Chondrocyte (in vitro differentiated cells): Measurements from ENCODE around the gene SGPL1. TPM values are rescaled to one million over a fixed set of nuclear protein-coding genes. Genes with fewer than 3 reads are reported as not detected.

ENCODE experiments used
- DNase-seq: peaks from one replicate; pipeline ENCODE4 v3.0.0; 2021; ENCODE audit warnings: mixed read lengths, low spot score
- H3K27ac Mint-ChIP-seq: one replicate; pipeline ENCODE4 v1.8.0; 2021; ENCODE audit warnings: mild to moderate bottlenecking, moderate library complexity, mixed read lengths; ENCODE audit not compliant: unreplicated experiment
- H3K27me3 Mint-ChIP-seq: 2 replicates; pipeline ENCODE4 v1.8.0; 2021; ENCODE audit warnings: low read depth, mixed read lengths
- H3K36me3 Mint-ChIP-seq: 2 replicates; pipeline ENCODE4 v1.8.0; 2021; ENCODE audit warnings: low read depth, mixed read lengths
- H3K4me1 Mint-ChIP-seq: 2 replicates; pipeline ENCODE4 v1.8.0; 2021; ENCODE audit warnings: low read depth, mild to moderate bottlenecking, mixed read lengths
- H3K4me3 Mint-ChIP-seq: one replicate; pipeline ENCODE4 v1.8.0; 2021; ENCODE audit warnings: mild to moderate bottlenecking, moderate library complexity, mixed read lengths; ENCODE audit not compliant: unreplicated experiment
- H3K9me3 Mint-ChIP-seq: 2 replicates; pipeline ENCODE4 v1.8.0; 2021; ENCODE audit warnings: low read depth, mixed read lengths
- CTCF ChIP-seq: fragments of 200-600 bp; sonication (generic); IDR thresholded peaks from 2 replicates; pipeline ENCODE4 v1.5.0; 2021; ENCODE audit warnings: antibody characterized with exemption, mild to moderate bottlenecking, moderate library complexity
- total RNA-seq: library from RNA; stranded (reverse); gene quantifications from 3 replicates; pipeline ENCODE4 v1.2.1, GENCODE V29; 2021

The SGPL1 gene
- total RNA-seq, 1 donor from 2014 or later, result 71.8 TPM

- no peak within 1 kb of the TSS for H3K4me3 Mint-ChIP-seq
- no peak for TF ChIP-seq CTCF
- peaks cover 5% of the 10 kb centered on the region for H3K9me3 Mint-ChIP-seq
- DNase-seq, result no peak
- peaks cover 5% of the 10 kb centered on the region for H3K4me1 Mint-ChIP-seq
- H3K27ac Mint-ChIP-seq, result no peak within 1 kb of the TSS
- H3K27me3 Mint-ChIP-seq, result peaks cover 2% of the 10 kb centered on the region
- no peaks in the 10 kb centered on the region for H3K36me3 Mint-ChIP-seq
Observed at GRCh38 chr10:70785190-70785589, 30.6 kb upstream of the SGPL1 start, which contains the start of gene TBATA. TBATA (minus strand) TSS chr10:70785377; CDS start chr10:70783379, 1,998 bp downstream.

- H3K27me3 Mint-ChIP-seq, result peaks cover 2% of the 10 kb centered on the region
- peak overlapping the region; percentile 6 for H3K27ac Mint-ChIP-seq
- TF ChIP-seq CTCF, result no peak
- no peak overlapping the region for H3K4me3 Mint-ChIP-seq
- H3K4me1 Mint-ChIP-seq, result peaks cover 5% of the 10 kb centered on the region
- no peaks in the 10 kb centered on the region for H3K36me3 Mint-ChIP-seq
- no peak for DNase-seq
- H3K9me3 Mint-ChIP-seq, result peaks cover 5% of the 10 kb centered on the region
Observed at GRCh38 chr10:70786799-70787415, 28.8 kb upstream of the SGPL1 start.

- peaks cover 9% of the 10 kb centered on the region for H3K9me3 Mint-ChIP-seq
- H3K36me3 Mint-ChIP-seq, result peaks cover 2% of the 10 kb centered on the region
- peaks cover 2% of the 10 kb centered on the region for H3K27me3 Mint-ChIP-seq
- H3K4me3 Mint-ChIP-seq, result no peak overlapping the region
- peaks cover 5% of the 10 kb centered on the region for H3K4me1 Mint-ChIP-seq
- no peak overlapping the region for H3K27ac Mint-ChIP-seq
- TF ChIP-seq CTCF, result no peak
- no peak for DNase-seq
Observed at GRCh38 chr10:70791386-70792039, 24.2 kb upstream of the SGPL1 start.

GRCh38 chr10:70795613-70796012, 20.1 kb upstream of the SGPL1 start:
- no peak overlapping the region for H3K27ac Mint-ChIP-seq
- TF ChIP-seq CTCF, result no peak
- DNase-seq, result no peak
- H3K27me3 Mint-ChIP-seq, result peaks cover 12% of the 10 kb centered on the region
- peaks cover 7% of the 10 kb centered on the region for H3K36me3 Mint-ChIP-seq
- peaks cover 13% of the 10 kb centered on the region for H3K9me3 Mint-ChIP-seq
- no peaks in the 10 kb centered on the region for H3K4me1 Mint-ChIP-seq
- H3K4me3 Mint-ChIP-seq, result no peak overlapping the region

- H3K27ac Mint-ChIP-seq, result no peak overlapping the region
- TF ChIP-seq CTCF, result no peak
- no peak for DNase-seq
- peaks cover 9% of the 10 kb centered on the region for H3K36me3 Mint-ChIP-seq
- H3K9me3 Mint-ChIP-seq, result peaks cover 13% of the 10 kb centered on the region
- H3K4me3 Mint-ChIP-seq, result no peak overlapping the region
- no peaks in the 10 kb centered on the region for H3K4me1 Mint-ChIP-seq
- peaks cover 17% of the 10 kb centered on the region for H3K27me3 Mint-ChIP-seq
Observed at GRCh38 chr10:70797840-70798239, 17.9 kb upstream of the SGPL1 start.
